ENCODE measurements around the gene PRDM16.

DNA sequence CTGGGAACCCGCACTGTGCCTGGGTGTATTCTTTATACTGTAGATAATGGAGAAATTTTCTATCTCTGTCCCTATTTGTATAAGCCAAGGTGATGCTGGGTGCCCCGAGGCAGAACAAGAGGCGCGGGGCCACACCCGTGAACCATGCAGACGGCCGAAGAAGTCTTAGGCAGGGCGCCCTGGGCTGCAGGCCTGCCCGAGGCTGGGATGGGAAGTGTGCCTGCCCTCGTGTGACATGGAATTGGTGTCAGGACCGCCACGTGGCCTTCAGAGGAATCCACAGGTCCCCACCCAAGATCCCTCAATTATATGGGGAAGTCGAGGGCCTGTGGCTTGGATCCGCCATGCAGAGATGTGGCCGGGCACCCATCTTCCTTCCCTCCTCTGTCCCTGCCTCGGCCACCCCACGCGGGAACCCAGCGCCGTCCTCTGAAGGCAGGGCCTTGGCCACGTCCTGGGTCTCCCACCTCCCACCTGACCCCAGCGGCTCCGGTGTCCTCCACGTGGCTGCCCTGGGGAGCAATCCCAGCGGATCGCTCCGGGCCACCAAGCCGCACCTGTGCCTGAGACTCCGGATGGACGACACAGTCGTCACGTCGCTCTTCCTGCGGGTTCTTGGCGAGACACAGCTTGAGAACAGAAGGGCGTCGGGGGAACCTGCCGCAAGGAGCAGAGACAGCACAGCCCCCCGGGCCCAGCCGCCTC, 365.6 kb downstream of the PRDM16 start:
- TF ChIP-seq, protein P1, sequence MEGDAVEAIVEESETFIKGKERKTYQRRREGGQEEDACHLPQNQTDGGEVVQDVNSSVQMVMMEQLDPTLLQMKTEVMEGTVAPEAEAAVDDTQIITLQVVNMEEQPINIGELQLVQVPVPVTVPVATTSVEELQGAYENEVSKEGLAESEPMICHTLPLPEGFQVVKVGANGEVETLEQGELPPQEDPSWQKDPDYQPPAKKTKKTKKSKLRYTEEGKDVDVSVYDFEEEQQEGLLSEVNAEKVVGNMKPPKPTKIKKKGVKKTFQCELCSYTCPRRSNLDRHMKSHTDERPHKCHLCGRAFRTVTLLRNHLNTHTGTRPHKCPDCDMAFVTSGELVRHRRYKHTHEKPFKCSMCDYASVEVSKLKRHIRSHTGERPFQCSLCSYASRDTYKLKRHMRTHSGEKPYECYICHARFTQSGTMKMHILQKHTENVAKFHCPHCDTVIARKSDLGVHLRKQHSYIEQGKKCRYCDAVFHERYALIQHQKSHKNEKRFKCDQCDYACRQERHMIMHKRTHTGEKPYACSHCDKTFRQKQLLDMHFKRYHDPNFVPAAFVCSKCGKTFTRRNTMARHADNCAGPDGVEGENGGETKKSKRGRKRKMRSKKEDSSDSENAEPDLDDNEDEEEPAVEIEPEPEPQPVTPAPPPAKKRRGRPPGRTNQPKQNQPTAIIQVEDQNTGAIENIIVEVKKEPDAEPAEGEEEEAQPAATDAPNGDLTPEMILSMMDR (conservative IDR thresholded peaks at IDR 0.05; ENCODE audit: low read length) = no peak
- no peak for TF ChIP-seq EZH2phosphoT487 (IDR thresholded peaks at IDR 0.05; ENCODE audit: borderline replicate concordance, low read depth, low read length)
